Endodermal cell (in vitro differentiated cells): ENCODE measurements around the gene SYT17. TPM values are rescaled to one million over a fixed set of nuclear protein-coding genes. Genes with fewer than 3 reads are reported as not detected.
A peak's percentile ranks its signal among the peaks of the same experiment; 100 is the strongest.

Experiments used
- DNase-seq: peaks from one replicate; pipeline ENCODE4 v3.0.0-alpha.2; 2017
- H3K27ac ChIP-seq: 2 replicates; pipeline ENCODE4 v1.5.1; 2013; ENCODE audit warnings: mild to moderate bottlenecking, low read depth, low read length, moderate library complexity
- H3K27me3 ChIP-seq: 2 replicates; pipeline ENCODE4 v1.6.1; 2013; ENCODE audit warnings: mild to moderate bottlenecking, low read length, moderate library complexity; ENCODE audit not compliant: insufficient read depth, control insufficient read depth, poor library complexity, severe bottlenecking
- H3K36me3 ChIP-seq: 2 replicates; pipeline ENCODE4 v1.7.0; 2013; ENCODE audit warnings: mild to moderate bottlenecking, low read length, moderate library complexity; ENCODE audit not compliant: control insufficient read depth, insufficient read depth
- H3K4me1 ChIP-seq: one replicate; pipeline ENCODE4 v1.7.0; 2013; ENCODE audit warnings: low read length; ENCODE audit not compliant: control insufficient read depth, insufficient read depth
- H3K4me3 ChIP-seq: 2 replicates; pipeline ENCODE4 v1.5.1; 2013; ENCODE audit warnings: mild to moderate bottlenecking, low read length, moderate library complexity
- H3K9ac ChIP-seq: 2 replicates; pipeline ENCODE4 v1.6.1; 2013; ENCODE audit warnings: mild to moderate bottlenecking, low read length, moderate library complexity; ENCODE audit not compliant: poor library complexity, severe bottlenecking; ENCODE audit errors: extremely low read depth
- H3K9me3 ChIP-seq: 2 replicates; pipeline ENCODE4 v1.6.1; 2013; ENCODE audit warnings: mild to moderate bottlenecking, low read length, moderate library complexity; ENCODE audit not compliant: control insufficient read depth
- H3K27ac Mint-ChIP-seq: 2 replicates; pipeline ENCODE4 v1.8.0; 2020; ENCODE audit warnings: mixed read lengths
- H3K27me3 Mint-ChIP-seq: 2 replicates; pipeline ENCODE4 v1.8.0; 2021; ENCODE audit warnings: mild to moderate bottlenecking, mixed read lengths; ENCODE audit not compliant: insufficient read depth
- H3K36me3 Mint-ChIP-seq: 2 replicates; pipeline ENCODE4 v1.8.0; 2020; ENCODE audit warnings: low read depth, mixed read lengths
- H3K4me1 Mint-ChIP-seq: 2 replicates; pipeline ENCODE4 v1.8.0; 2020; ENCODE audit warnings: mixed read lengths
- H3K4me3 Mint-ChIP-seq: 2 replicates; pipeline ENCODE4 v1.8.0; 2020; ENCODE audit warnings: mild to moderate bottlenecking, moderate library complexity, mixed read lengths
- H3K9me3 Mint-ChIP-seq: 2 replicates; pipeline ENCODE4 v1.8.0; 2020; ENCODE audit warnings: mild to moderate bottlenecking, mixed read lengths
- WGBS, 2 experiments: methylation state at CpG; one replicate each; pipeline versions ENCODE4 v1.1.5 to v1.1.7; 2013; ENCODE audit warnings: missing lambda C conversion rate in 2 of 2, mixed read lengths in 1 of 2; ENCODE audit not compliant: insufficient coverage in 1 of 2, insufficient read length in 1 of 2; 5-methylcytosine and 5-hydroxymethylcytosine counted together
- total RNA-seq, 2 donors: library from RNA; stranded (reverse); fragmentation: NEBNext Ultra II Directional in 1 of 2; extraction: Animal tissue kit (Norgen Biotek cat#: 25700) in 1 of 2; gene quantifications; 2 replicates in 1 of 2; 3 replicates in 1 of 2; pipeline ENCODE4 v1.2.1, GENCODE V29; 2021
- TF ChIP-seq, protein P1 (sequence below): fragments of 200-600 bp; sonication (generic); conservative IDR thresholded peaks from 2 replicates; pipeline ENCODE4 v1.5.0; 2021; ENCODE audit warnings: antibody characterized with exemption, mild to moderate bottlenecking

Gene SYT17
- total RNA-seq, 2 donors from 2014 or later, result 11.2 to 11.5 TPM

- TF ChIP-seq, protein P1, sequence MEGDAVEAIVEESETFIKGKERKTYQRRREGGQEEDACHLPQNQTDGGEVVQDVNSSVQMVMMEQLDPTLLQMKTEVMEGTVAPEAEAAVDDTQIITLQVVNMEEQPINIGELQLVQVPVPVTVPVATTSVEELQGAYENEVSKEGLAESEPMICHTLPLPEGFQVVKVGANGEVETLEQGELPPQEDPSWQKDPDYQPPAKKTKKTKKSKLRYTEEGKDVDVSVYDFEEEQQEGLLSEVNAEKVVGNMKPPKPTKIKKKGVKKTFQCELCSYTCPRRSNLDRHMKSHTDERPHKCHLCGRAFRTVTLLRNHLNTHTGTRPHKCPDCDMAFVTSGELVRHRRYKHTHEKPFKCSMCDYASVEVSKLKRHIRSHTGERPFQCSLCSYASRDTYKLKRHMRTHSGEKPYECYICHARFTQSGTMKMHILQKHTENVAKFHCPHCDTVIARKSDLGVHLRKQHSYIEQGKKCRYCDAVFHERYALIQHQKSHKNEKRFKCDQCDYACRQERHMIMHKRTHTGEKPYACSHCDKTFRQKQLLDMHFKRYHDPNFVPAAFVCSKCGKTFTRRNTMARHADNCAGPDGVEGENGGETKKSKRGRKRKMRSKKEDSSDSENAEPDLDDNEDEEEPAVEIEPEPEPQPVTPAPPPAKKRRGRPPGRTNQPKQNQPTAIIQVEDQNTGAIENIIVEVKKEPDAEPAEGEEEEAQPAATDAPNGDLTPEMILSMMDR, result no peak
- Mint-ChIP-seq H3K4me3 (no peak overlapping the region), H3K27ac (no peak overlapping the region), H3K36me3 (no peaks in the 10 kb centered on the region), H3K4me1 (peaks cover 14% of the 10 kb centered on the region), H3K27me3 (no peaks in the 10 kb centered on the region), H3K9me3 (no peaks in the 10 kb centered on the region)
- Histone ChIP-seq H3K9ac (no peak overlapping the region), H3K4me1 (peaks cover 8% of the 10 kb centered on the region), H3K4me3 (no peak overlapping the region), H3K9me3 (no peaks in the 10 kb centered on the region), H3K36me3 (no peaks in the 10 kb centered on the region), H3K27ac (no peak overlapping the region), H3K27me3 (no peaks in the 10 kb centered on the region)
- 75 to 100% methylated on average over 1 of the region's 1 CpG for WGBS, 2 experiments
- DNase-seq, result no peak
Observed at GRCh38 chr16:19301931-19302330, 133.9 kb downstream of the SYT17 start.

- no peak overlapping the region for H3K4me3 Mint-ChIP-seq
- 63 to 76% methylated on average over 2 of the region's 2 CpGs for WGBS, 2 experiments
- Histone ChIP-seq H3K36me3 (no peaks in the 10 kb centered on the region), H3K9me3 (no peaks in the 10 kb centered on the region), H3K4me1 (peaks cover 5% of the 10 kb centered on the region), H3K27ac (no peak overlapping the region), H3K4me3 (no peak overlapping the region), H3K9ac (no peak overlapping the region), H3K27me3 (no peaks in the 10 kb centered on the region)
- H3K9me3 Mint-ChIP-seq, result no peaks in the 10 kb centered on the region
- H3K27ac Mint-ChIP-seq, result peak overlapping the region; percentile 27
- peaks cover 7% of the 10 kb centered on the region for H3K4me1 Mint-ChIP-seq
- H3K36me3 Mint-ChIP-seq, result no peaks in the 10 kb centered on the region
- DNase-seq, result peak; percentile 74
- H3K27me3 Mint-ChIP-seq, result no peaks in the 10 kb centered on the region
- TF ChIP-seq, protein P1, result no peak
Observed at GRCh38 chr16:19304750-19305149, 136.7 kb downstream of the SYT17 start.

DNA sequence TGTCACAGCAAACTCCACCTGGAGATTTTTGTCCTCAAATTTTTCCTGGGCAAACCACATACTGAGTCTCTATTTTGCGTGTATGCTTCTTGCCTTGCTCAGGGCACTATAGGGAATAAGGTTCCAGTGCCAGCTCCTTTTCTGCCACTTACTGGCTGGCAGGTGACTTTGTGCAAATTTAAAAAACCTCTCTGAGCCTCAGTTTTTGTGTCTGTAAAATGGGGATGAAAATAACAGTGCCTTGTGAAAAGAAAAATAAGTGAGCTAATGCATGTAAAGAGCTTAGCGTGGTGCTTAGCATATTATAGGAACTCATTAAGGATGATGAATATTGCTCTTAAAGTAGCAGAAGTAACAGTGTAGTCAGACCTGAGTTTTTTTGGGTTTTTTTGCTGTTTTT, 137.4 kb downstream of the SYT17 start:
- H3K36me3 Mint-ChIP-seq, result no peaks in the 10 kb centered on the region
- DNase-seq, result no peak
- H3K4me3 ChIP-seq, result no peak overlapping the region

More for the DNA sequence above, 137.4 kb downstream of the SYT17 start:
- no peak overlapping the region for H3K27ac Mint-ChIP-seq
- TF ChIP-seq, protein P1, result no peak
- H3K4me3 Mint-ChIP-seq, result no peak overlapping the region
- H3K27me3 Mint-ChIP-seq, result no peaks in the 10 kb centered on the region
- H3K36me3 ChIP-seq, result no peaks in the 10 kb centered on the region
- H3K9me3 ChIP-seq, result no peaks in the 10 kb centered on the region
- WGBS, 2 experiments, result 98 to 100% methylated on average over 2 of the region's 2 CpGs
- no peak overlapping the region for H3K27ac ChIP-seq
- H3K4me1 Mint-ChIP-seq, result peaks cover 7% of the 10 kb centered on the region
- H3K27me3 ChIP-seq, result no peaks in the 10 kb centered on the region
- no peaks in the 10 kb centered on the region for H3K9me3 Mint-ChIP-seq
- H3K4me1 ChIP-seq, result peaks cover 5% of the 10 kb centered on the region
- no peak overlapping the region for H3K9ac ChIP-seq
